Left lung (tissue), 10 donors: ENCODE measurements around the gene ENDOD1. TPM values are rescaled to one million over a fixed set of nuclear protein-coding genes. Genes with fewer than 3 reads are reported as not detected.

Source experiments
- ATAC-seq: fragments of 200-7000 bp; cut with Tn5 transposase; one replicate; pipeline ENCODE4 v1.9.1; 2020; ENCODE audit warnings: moderate library complexity
- DNase-seq, 4 donors: peaks; one replicate each; pipeline ENCODE4 v3.0.0-alpha.2; 2013 to 2020
- H3K27ac ChIP-seq, 2 donors: fragments of 200-600 bp; sonication (generic) in 1 of 2; one replicate each; pipeline versions ENCODE4 v1.5.0 to v1.8.0; 2020 to 2021
- H3K27me3 ChIP-seq, 2 donors: fragments of 200-600 bp; sonication (generic) in 1 of 2; one replicate each; pipeline versions ENCODE4 v1.5.0 to v1.8.0; 2020 to 2021
- H3K36me3 ChIP-seq, 2 donors: fragments of 200-600 bp; sonication (generic) in 1 of 2; one replicate each; pipeline versions ENCODE4 v1.5.0 to v1.8.0; 2020 to 2021
- H3K4me1 ChIP-seq, 2 donors: fragments of 200-600 bp; one replicate each; pipeline ENCODE4 v1.8.0; 2021
- H3K4me3 ChIP-seq, 2 donors: fragments of 200-600 bp; sonication (generic) in 1 of 2; one replicate each; pipeline versions ENCODE4 v1.5.0 to v1.8.0; 2020 to 2021; ENCODE audit warnings: mild to moderate bottlenecking in 1 of 2
- H3K9me3 ChIP-seq, 2 donors: fragments of 200-600 bp; sonication (generic) in 1 of 2; one replicate each; pipeline versions ENCODE4 v1.5.0 to v1.8.0; 2020 to 2021
- intact Hi-C, 2 donors: fragments of 100-400 bp; cut with DNase I; formaldehyde crosslinking; loops; one replicate each; pipeline versions ENCODE4 v1.11.2 to v1.14.2; 2022
- polyA plus RNA-seq, 6 donors: library from polyadenylated mRNA; unstranded; fragments of 120-200 nt; gene quantifications; one replicate each; pipeline ENCODE4 v1.2.1, GENCODE V29; 2013; ENCODE audit not compliant: insufficient read length in 6 of 6
- total RNA-seq, 2 donors: library from RNA; stranded (reverse); fragmentation: NEBNext Ultra II Directional; extraction: Animal tissue kit (Norgen Biotek cat#: 25700); gene quantifications; one replicate each; pipeline ENCODE4 v1.2.1, GENCODE V29; 2021
- TF ChIP-seq, protein P1 (sequence below), 2 donors: fragments of 200-600 bp; sonication (generic) in 1 of 2; IDR thresholded peaks; one replicate each; pipeline versions ENCODE4 v1.5.0 to v1.8.0; 2021; ENCODE audit warnings: antibody characterized with exemption in 2 of 2
- donor health status: DM: no; HTN: yes; CAD: no.
- donor health status: DM: no; HTN: no; CAD: no.

The ENDOD1 gene
- total and polyA plus RNA-seq, 8 donors, result 24.2 to 31.2 (median 26.3) TPM

DNA sequence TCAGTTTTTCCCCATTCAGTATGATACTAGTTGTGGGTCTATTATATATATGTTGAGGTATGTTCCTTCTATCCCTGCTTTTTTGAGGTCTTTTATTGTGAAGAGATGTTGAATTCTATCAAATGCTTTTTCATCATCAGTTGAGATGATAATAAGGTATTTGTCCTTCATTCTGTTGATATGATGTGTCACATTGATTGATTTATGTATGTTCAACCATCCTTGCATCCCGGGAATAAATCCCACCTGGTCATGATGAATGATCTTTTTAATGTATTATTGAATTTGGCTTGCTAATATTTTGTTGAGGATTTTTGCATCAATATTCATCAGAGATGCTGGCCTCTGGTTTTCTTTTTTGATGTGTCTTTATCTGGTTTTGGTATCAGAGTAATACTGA lies 26.0 kb downstream of the ENDOD1 start:
- H3K4me3 ChIP-seq, result no peak overlapping the region
- ATAC-seq (no peak), DNase-seq (no peak)
- intact Hi-C loops, result no loop called here
- no peaks in the 10 kb centered on the region for H3K36me3 ChIP-seq
- H3K27me3 ChIP-seq, result no peaks in the 10 kb centered on the region
- no peaks in the 10 kb centered on the region for H3K4me1 ChIP-seq
- TF ChIP-seq, protein P1, sequence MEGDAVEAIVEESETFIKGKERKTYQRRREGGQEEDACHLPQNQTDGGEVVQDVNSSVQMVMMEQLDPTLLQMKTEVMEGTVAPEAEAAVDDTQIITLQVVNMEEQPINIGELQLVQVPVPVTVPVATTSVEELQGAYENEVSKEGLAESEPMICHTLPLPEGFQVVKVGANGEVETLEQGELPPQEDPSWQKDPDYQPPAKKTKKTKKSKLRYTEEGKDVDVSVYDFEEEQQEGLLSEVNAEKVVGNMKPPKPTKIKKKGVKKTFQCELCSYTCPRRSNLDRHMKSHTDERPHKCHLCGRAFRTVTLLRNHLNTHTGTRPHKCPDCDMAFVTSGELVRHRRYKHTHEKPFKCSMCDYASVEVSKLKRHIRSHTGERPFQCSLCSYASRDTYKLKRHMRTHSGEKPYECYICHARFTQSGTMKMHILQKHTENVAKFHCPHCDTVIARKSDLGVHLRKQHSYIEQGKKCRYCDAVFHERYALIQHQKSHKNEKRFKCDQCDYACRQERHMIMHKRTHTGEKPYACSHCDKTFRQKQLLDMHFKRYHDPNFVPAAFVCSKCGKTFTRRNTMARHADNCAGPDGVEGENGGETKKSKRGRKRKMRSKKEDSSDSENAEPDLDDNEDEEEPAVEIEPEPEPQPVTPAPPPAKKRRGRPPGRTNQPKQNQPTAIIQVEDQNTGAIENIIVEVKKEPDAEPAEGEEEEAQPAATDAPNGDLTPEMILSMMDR (IDR thresholded peaks at IDR 0.05), result no peak
- no peak overlapping the region for H3K27ac ChIP-seq
- H3K9me3 ChIP-seq, result no peaks in the 10 kb centered on the region

DNA sequence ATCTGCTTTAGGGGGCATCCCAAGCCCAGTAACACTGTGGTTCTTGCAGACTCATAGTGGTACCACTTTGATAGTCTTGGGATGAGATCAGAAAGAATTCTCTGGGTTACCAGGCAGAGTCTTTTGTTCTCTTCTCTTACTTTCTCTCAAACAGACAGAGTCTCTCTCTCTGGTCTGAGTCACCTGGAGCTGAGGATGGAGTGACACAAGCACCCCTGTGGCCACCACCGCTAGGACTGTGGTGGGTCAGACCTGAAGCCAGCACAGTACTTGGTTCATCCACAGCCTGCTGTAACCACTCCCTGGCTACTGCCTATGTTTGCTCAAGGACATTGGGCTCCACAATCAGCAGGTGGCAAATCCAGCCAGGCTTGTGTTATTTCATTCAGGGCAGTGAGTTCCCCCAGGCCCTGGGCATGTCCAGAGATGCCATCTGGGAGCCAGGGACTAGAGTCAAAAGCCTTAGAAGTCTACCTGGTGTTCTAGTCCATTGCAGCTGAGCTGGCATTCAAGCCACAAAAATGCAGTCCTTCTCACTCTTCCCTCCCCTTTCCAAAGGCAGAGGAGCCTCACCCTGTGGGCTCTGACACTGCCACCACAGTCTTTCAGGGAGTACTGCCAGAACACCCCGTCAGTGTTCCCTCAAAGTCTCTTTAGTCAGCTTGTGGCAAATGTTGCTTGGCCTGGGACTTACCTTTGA lies 29.9 kb downstream of the ENDOD1 start:
- Histone ChIP-seq H3K36me3 (no peaks in the 10 kb centered on the region), H3K4me3 (no peak overlapping the region), H3K27ac (no peak overlapping the region), H3K4me1 (no peaks in the 10 kb centered on the region), H3K9me3 (no peaks in the 10 kb centered on the region), H3K27me3 (no peaks in the 10 kb centered on the region)
- DNase-seq, result no peak
- TF ChIP-seq, protein P1 (IDR thresholded peaks at IDR 0.05), result no peak
- intact Hi-C loops, result no loop called here
- ATAC-seq, result no peak

DNA sequence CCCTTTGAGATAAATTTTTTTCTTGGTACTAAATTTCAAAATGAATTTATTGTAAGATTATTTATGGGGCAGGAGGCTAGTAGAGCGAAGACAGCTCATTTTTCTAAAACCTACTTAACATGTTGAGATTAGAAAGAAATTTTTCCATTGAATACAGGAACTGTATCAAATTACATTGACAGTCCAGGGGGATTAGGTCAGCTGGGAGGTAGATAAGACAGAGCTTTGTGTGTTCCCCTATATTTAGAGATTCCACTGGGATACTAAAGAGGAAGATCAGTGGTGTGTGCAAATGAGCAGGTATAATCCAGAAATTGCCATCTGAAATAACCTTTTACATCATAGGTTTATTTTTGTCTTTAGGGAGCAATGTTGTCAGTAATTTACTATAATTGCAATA lies 32.1 kb downstream of the ENDOD1 start:
- ATAC-seq (no peak), DNase-seq (no peak)
- Histone ChIP-seq H3K27ac (no peak overlapping the region), H3K27me3 (no peaks in the 10 kb centered on the region), H3K9me3 (no peaks in the 10 kb centered on the region), H3K4me1 (no peaks in the 10 kb centered on the region), H3K36me3 (no peaks in the 10 kb centered on the region), H3K4me3 (no peak overlapping the region)
- intact Hi-C loops, result no loop called here
- TF ChIP-seq, protein P1 (IDR thresholded peaks at IDR 0.05), result no peak

DNA sequence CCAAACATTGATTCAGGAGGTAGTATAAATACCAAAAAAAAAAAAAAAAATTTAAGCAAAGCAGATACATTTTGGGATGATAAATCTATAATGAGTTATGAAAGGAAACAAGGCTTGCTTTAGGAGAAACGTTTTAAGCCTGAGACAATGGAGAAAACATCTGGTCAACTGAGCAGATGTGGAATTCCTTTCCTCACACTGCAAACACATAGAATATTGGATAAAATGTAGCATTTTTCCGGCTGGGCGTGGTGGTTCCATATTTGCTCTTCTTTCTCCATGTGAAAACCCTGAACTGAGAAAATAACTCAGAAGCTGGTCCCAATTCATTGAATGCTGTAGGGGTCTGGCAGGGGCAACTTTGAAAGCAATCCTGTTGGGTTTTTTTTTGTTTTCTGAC lies 33.9 kb downstream of the ENDOD1 start:
- Histone ChIP-seq H3K27me3 (no peaks in the 10 kb centered on the region), H3K36me3 (peaks cover 0 to 6% of the 10 kb centered on the region in 2 donors), H3K27ac (no peak overlapping the region), H3K9me3 (no peaks in the 10 kb centered on the region), H3K4me1 (no peaks in the 10 kb centered on the region), H3K4me3 (no peak overlapping the region)
- ATAC-seq (no peak), DNase-seq (no peak)
- TF ChIP-seq, protein P1 (IDR thresholded peaks at IDR 0.05), result no peak
- intact Hi-C loops, result no loop called here

DNA sequence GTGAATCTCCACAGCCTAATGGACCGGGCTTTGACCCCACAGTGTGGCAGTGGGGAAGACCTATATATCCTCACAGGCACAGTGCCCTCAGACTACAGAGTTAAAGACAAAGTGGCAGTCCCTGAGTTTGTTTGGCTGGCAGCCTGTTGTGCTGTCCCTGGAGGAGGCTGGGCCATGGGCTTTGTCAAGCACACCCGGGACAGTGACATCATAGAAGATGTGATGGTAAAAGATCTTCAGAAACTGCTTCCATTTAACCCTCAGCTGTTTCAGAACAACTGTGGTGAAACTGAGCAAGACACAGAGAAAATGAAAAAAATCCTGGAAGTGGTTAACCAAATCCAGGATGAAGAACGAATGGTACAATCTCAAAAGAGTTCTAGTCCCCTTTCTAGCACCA lies 39.0 kb downstream of the ENDOD1 start:
- TF ChIP-seq, protein P1 (IDR thresholded peaks at IDR 0.05), result no peak

More for the DNA sequence above, 39.0 kb downstream of the ENDOD1 start:
- Histone ChIP-seq H3K27ac (no peak overlapping the region), H3K9me3 (no peaks in the 10 kb centered on the region), H3K27me3 (no peaks in the 10 kb centered on the region), H3K36me3 (peaks cover 0 to 17% of the 10 kb centered on the region in 2 donors), H3K4me3 (no peak overlapping the region), H3K4me1 (no peaks in the 10 kb centered on the region)
- intact Hi-C loops, result no loop called here
- DNase-seq, result no peak
- no peak for ATAC-seq
